RCC 7860 (cell line): ENCODE measurements around the gene TOMM70.
"Not testable (repeated sequence)": the region's sequence is repeated elsewhere in the genome, so short reads cannot be mapped to it uniquely, and the experiment has no call there.

Experiments
- DNase-seq: peaks from one replicate; pipeline ENCODE4 v3.0.0-alpha.2; 2015; ENCODE audit warnings: low spot score
- FAIRE-seq: peaks from 2 replicates; lab custom pipeline; 2012; peaks lifted over from hg19 to GRCh38; lab: Jason Lieb, UNC

TOMM70 gene

DNA sequence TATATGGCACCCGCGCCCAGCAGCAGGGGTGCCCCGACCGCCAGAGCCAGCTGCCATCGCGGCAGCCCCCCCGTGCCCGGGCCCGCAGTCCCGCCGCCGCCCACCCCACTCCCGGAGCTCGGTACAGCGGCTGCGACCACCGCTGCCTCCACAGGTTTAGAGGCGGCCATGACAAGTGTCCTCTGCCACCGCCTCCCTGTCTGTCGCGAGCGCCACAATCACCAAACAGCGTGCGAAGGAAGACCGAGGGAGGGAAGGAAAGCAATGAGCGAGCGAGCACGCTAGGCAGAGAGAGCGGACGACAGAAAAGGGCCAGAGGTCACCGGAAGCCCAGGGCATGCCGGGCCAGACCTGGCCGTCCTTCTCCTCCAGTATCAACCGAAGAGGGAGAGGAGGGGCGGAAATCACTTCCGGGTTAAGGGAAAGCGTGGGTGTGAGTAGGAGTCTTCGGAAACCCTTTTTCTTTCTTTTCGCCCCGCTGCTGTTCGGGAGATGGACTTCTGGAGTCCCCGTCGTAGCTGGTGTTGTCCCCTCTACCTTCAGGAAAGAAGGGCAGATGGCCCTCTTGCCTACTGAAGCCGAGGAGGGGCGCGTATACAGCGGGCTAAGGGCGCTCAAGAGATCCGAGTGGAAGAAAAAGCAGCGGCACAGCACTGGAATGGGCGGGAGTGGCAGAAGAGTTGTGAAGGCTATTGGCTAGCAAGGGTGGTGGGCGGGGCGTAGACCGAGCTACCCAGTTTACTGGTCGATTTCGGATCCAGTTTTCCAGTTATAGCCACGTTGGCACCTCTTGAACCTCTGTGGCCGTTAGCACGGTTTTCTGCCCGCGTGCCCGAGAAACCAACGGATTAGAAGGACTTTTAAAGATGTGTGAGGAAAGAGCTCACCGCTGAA is at the start of gene TOMM70, which contains the start of gene LNP1:
TOMM70 (minus strand) TSS at position 310 of the 894 bp plus-strand sequence; CDS start at position 170, 140 bp downstream.
LNP1 (plus strand) TSS at position 760 of the 894 bp plus-strand sequence. CDS start 28,191 bp downstream, outside the sequence.
- peak; percentile 89 for FAIRE-seq

DNA sequence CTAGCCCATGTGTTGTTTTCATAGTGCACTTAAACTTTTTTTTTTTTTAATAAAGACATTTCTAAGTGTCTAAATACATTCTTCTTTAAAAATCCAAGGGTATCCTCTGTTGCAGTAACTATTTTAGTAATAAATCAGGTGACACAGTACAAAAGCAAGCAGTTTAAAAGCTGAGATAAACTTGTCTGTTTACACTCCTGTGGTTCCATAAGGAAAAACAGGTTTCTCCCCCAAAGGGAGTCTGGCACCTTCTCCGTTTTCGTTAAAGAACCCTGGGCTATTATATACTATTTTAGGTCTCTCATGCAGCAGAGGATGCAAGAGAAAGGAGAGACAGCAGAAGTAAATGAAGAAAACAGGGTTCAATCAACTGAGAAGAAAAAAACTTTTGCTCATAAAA is 48.3 kb upstream of the TOMM70 start:
- FAIRE-seq (no peak), DNase-seq (no peak)

More for the DNA sequence above, at the start of gene TOMM70, which contains the start of gene LNP1:
- DNase-seq, result peak; percentile 96

- DNase-seq, result no peak
- FAIRE-seq, result no peak
Measured at GRCh38 chr3:100448079-100448478, 47.2 kb upstream of the TOMM70 start.

GRCh38 chr3:100447067-100447466 is 46.2 kb upstream of the TOMM70 start:
- not testable (repeated sequence) for FAIRE-seq, DNase-seq

DNA sequence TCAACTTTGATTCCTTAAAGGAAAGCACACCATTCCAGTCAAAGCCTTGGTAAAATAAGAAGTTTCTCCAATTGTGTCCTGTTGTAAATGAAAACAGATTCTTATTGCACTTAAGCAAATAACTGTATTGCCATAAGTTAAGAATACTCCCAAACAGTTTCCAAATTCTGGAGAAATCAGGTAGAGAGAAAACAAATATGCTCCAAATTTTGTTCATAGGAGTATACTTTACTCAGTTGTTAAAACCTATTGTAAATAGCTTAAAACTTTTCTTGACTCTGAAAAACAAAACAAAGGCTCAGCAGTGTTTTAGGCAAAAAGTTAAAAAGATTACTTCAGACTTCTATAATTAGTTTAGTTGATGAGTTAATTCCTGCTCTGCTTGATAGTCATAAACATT is 42.8 kb upstream of the TOMM70 start:
- DNase-seq (no peak), FAIRE-seq (no peak)

DNA sequence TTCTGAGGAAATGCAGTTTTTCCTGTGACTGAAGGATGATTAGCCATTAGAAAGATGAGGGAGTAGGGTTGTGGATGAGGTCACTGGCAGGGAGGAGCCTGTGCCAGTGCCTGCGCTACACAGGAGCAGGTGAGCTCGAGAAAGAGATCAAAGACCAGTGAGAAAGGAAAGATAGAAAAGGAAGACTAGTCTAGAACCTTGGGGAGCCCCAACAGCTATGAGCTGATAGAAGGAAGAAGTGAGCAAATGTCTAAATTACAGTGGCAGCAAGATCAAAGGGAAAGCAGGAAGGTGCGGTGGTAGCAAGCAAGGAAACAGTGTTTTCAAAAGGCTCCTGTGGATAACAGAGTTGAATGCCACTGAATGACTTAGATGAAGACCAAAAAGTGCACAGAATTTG is 40.0 kb upstream of the TOMM70 start:
- FAIRE-seq, result no peak
- DNase-seq, result no peak

DNA sequence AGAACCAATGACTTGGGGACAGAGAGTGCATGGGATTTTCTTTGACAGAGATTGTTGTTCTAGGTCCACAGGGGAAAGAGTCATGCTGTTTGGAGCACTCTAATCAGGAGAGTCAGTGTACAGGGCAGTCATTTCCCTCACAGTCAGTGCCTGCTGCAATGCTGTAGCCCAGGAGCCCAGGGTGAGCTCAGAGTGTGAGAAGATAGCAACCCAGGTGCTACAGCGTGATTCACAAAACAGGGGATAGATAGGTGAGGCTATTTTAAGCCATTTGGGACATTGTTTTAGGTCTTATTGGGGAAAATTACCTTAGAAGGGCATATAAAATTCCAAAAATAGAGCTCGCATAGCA is 37.7 kb upstream of the TOMM70 start:
- DNase-seq, result no peak

GRCh38 chr3:100437721-100438622 is 37.1 kb upstream of the TOMM70 start:
- no peak for FAIRE-seq

More for the DNA sequence above, 37.7 kb upstream of the TOMM70 start:
- no peak for FAIRE-seq

DNA sequence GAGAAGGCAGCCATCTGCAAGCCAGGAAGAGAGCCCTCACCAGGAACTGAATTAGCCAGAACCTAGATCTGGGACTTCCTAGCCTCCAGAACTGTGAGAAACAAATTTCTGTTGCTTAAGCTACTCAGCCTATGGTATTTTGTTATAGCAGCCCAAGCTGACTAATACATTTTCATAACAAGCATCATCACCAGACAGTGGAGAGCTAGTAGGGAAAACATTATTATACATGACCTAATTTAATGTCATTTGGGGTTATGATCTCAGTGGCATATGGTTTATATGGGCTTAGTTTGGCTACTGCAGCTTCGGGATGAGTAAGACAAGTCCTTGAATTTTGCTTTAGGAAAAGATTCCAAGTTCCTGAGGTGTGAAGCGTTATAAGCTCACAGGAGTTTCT is 36.1 kb upstream of the TOMM70 start:
- FAIRE-seq (no peak), DNase-seq (no peak)

More at GRCh38 chr3:100437721-100438622, 37.1 kb upstream of the TOMM70 start:
- no peak for DNase-seq

DNA sequence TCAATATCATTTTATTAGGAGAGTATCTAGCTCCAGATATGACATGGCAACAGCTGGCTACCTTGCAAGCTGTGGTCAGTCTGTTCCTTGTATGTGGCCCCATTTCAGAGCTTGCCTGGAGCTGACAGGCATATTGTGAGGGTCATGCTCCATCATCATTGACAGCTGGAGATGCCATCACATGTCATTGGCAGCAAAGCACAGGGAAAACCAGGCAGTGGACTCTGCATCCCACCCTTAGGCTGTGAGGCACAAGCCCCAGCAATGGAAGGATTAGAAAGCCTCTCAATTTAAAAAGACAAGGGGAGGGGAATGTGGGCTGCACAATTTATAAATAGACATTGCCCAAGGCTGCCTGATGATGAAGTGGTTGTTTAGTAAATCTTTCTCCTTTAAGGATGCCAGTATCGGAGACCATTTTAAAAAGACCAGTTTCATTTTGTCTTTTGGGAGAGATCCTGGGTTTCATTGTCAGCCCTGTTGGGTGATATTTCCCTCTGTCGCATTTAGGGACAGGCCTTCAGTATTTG is 28.4 kb upstream of the TOMM70 start:
- DNase-seq (no peak), FAIRE-seq (no peak)

DNA sequence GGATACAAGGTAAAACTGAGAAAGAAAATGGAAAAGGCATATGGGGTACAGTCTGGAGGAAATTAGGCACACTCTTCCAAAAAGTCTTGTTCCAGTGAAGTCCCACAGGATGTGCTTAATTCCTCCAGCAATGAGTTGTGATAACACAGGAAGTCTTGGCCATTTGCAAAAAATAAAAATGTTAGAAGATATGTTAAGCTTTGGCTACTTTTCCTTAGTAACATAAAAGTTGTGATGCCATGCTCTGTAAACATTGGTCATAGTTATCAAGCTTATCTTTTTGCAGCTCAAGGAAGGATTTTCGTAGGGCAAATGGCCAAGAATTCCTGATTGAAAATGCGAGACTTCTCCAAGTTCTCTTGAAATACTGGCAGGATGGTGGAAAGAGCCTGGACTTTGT is 26.8 kb upstream of the TOMM70 start:
- no peak for DNase-seq
- no peak for FAIRE-seq

DNA sequence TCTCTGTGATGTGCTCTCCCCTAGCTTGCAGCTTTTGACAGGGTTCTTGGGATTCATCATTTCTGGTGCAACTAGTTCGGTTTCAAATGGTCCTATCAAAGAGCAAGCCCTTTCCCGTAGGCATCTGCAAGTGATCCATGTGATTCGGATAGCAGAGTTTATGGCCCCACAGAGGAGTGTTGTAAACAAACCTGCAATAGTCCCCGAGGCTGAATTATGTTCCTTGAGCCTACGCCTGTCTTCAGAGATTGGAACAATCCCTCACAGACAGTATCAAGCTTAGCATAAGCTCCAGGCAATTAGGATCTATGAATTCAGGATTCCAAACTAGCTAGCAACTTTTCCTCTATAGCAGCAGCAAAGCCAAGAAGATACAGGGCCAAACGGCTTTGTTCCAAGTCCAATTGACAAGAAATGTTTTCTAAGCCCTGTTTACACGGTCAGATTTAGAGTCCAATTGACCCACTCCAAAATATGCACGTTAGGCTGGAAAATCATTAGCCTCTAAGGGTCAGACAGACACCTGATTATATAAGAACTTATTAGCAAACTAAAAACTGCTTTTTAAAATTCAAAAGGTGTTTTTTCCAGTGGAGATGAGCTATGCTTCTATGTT is 25.3 kb upstream of the TOMM70 start:
- no peak for FAIRE-seq
- no peak for DNase-seq

DNA sequence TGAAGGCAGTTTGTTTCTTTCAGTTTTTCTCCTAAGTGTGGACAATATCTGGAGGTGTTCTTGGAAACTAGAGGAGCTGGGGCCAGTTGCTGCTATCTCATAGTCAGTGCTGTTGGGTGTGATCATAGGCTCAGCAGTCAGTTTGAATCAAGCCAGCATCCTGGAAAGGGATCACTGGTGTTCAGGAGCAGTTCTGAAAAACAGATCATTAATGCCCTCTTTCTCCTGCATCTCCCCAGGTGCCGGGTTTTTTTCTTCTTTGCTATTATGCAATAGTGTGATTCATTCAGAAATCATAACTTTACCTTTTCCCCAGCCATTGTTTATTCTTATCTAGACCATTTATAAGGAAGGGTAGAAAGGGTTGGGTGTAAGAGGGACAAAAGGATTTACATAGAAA is 24.4 kb upstream of the TOMM70 start:
- FAIRE-seq, result no peak
- DNase-seq, result no peak

DNA sequence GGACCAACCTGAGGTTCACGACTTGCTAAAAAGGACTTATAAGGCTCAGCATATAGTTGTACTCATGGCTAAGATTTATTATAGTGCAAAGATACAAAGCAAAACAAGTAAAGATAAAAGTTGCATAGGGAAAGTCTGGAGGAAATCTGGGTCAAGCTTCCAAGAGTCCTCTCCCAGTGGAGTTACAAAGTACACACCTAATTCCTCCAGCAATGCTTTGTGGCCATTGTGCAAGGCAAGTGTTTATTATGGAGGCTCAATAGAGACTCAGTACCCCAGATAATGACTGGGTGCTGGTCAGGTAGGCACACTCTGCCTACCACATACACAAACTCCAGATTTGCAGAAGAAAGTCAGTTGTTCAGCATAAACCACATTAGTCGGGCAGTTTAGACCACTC is 23.4 kb upstream of the TOMM70 start:
- FAIRE-seq, result no peak

GRCh38 chr3:100423611-100424010 is 22.7 kb upstream of the TOMM70 start:
- no peak for DNase-seq
- no peak for FAIRE-seq

More for the DNA sequence above, 23.4 kb upstream of the TOMM70 start:
- DNase-seq, result no peak

DNA sequence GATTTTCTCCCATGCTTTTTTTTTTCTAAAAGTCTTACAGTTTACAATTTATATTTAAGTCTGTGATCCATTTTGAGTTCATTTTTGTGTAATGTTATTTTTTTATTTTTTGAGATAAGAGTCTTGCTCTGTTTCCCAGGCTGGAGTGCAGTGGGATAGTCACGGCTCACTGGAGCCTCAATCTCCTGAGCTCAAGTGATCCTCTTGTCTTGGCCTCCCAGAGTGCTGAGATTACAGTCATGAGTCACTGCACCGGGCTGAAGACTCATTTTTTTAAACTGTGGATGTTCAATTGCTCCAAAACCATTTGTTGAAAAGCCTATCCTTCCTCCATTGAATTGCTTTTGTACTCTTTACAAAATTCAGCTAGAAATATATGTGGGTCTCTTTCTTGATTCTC is 20.0 kb upstream of the TOMM70 start:
- FAIRE-seq (peak; percentile 95), DNase-seq (peak; percentile 54)

- DNase-seq (no peak), FAIRE-seq (no peak)
Measured at GRCh38 chr3:100419406-100419805, 18.5 kb upstream of the TOMM70 start.

- DNase-seq (no peak), FAIRE-seq (no peak)
Measured at GRCh38 chr3:100416863-100417262, 16.0 kb upstream of the TOMM70 start.

DNA sequence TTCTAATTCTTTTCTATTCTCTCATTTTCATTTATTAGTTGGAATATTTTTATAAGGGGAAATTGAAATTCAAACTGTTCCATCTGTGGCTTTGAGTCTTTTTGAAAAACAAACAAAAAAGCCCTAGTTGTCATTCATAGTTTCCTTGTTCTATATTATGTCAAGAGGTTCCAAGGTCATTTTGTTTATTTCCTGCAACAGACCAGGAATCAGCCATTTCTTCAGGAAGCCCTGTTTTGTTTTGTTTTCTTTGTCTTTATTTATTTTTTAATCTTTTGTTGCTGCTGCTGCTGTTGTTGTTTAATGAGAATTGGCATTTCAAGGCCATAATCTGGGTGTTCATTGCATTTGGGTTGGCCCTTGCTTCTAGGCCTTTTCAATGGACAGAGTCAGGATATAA is 15.3 kb upstream of the TOMM70 start:
- no peak for DNase-seq
- no peak for FAIRE-seq

- no peak for DNase-seq
- no peak for FAIRE-seq
Measured at GRCh38 chr3:100413613-100414012, 12.7 kb upstream of the TOMM70 start.
